ENCODE measurements around the gene BIRC3. TPM values are rescaled to one million over a fixed set of nuclear protein-coding genes. Genes with fewer than 3 reads are reported as not detected.
"Not testable (repeated sequence)": the region's sequence is repeated elsewhere in the genome, so short reads cannot be mapped to it uniquely, and the experiment has no call there.

BIRC3 gene
- total RNA-seq, 1 donor from 2014 or later = 10.6 TPM

- DNase-seq (ENCODE audit: missing footprints) (no peak), ATAC-seq (no peak)
- intact Hi-C loops (cut with DNase I) = loop anchor here (10.0 kb wide), 1 partner anchor 373 kb away; no protein-coding TSS in a partner anchor
Observed at GRCh38 chr11:102291831-102292230, 25.5 kb upstream of the BIRC3 start.

- intact Hi-C loops (cut with DNase I) = loop anchor here (10.0 kb wide), 1 partner anchor 372 kb away; no protein-coding TSS in a partner anchor
- ATAC-seq (no peak), DNase-seq (ENCODE audit: missing footprints) (no peak)
Observed at GRCh38 chr11:102292933-102293332, 24.4 kb upstream of the BIRC3 start.

- intact Hi-C loops (cut with DNase I) = loop anchor here (10.0 kb wide), 1 partner anchor 371 kb away; no protein-coding TSS in a partner anchor
- no peak for ATAC-seq
- DNase-seq (ENCODE audit: missing footprints) = no peak
Observed at GRCh38 chr11:102293873-102294601, 23.2 kb upstream of the BIRC3 start.

- intact Hi-C loops (cut with DNase I) = loop anchor here (10.0 kb wide), 1 partner anchor 370 kb away; no protein-coding TSS in a partner anchor
- no peak for ATAC-seq
- DNase-seq (ENCODE audit: missing footprints) = no peak
Observed at GRCh38 chr11:102295045-102295444, 22.2 kb upstream of the BIRC3 start.

GRCh38 chr11:102296757-102297156 is 20.5 kb upstream of the BIRC3 start:
- not testable (repeated sequence) for DNase-seq (ENCODE audit: missing footprints); ATAC-seq

GRCh38 chr11:102300837-102301236 is 16.4 kb upstream of the BIRC3 start:
- ATAC-seq; DNase-seq (ENCODE audit: missing footprints); intact Hi-C loops (cut with DNase I): not testable (repeated sequence)

More at GRCh38 chr11:102296757-102297156, 20.5 kb upstream of the BIRC3 start:
- intact Hi-C loops (cut with DNase I) = loop anchor here (10.0 kb wide), 1 partner anchor 368 kb away; no protein-coding TSS in a partner anchor

- ATAC-seq = no peak
- no peak for DNase-seq (ENCODE audit: missing footprints)
- intact Hi-C loops (cut with DNase I) = no loop called here
Observed at GRCh38 chr11:102302241-102302640, 15.0 kb upstream of the BIRC3 start.

- intact Hi-C loops (cut with DNase I) = no loop called here
- no peak for ATAC-seq
- no peak for DNase-seq (ENCODE audit: missing footprints)
Observed at GRCh38 chr11:102304686-102305085, 12.6 kb upstream of the BIRC3 start.

GRCh38 chr11:102305352-102306047 is 11.8 kb upstream of the BIRC3 start:
- DNase-seq (ENCODE audit: missing footprints) (no peak), ATAC-seq (no peak)
- intact Hi-C loops (cut with DNase I) = no loop called here

- DNase-seq (ENCODE audit: missing footprints) (no peak), ATAC-seq (no peak)
- intact Hi-C loops (cut with DNase I) = no loop called here
Observed at GRCh38 chr11:102306048-102306597, 11.2 kb upstream of the BIRC3 start.

- no peak for ATAC-seq
- intact Hi-C loops (cut with DNase I) = no loop called here
- no peak for DNase-seq (ENCODE audit: missing footprints)
Observed at GRCh38 chr11:102306817-102307726, 10.2 kb upstream of the BIRC3 start.

GRCh38 chr11:102307727-102308038 is 9.6 kb upstream of the BIRC3 start:
- intact Hi-C loops (cut with DNase I) = no loop called here

GRCh38 chr11:102309621-102310541 is 7.4 kb upstream of the BIRC3 start:
- intact Hi-C loops (cut with DNase I) = no loop called here
- no peak for ATAC-seq

More at GRCh38 chr11:102307727-102308038, 9.6 kb upstream of the BIRC3 start:
- DNase-seq (ENCODE audit: missing footprints) (no peak), ATAC-seq (no peak)

GRCh38 chr11:102312667-102313066 is 4.6 kb upstream of the BIRC3 start:
- no peak for ATAC-seq
- DNase-seq (ENCODE audit: missing footprints) = no peak
- intact Hi-C loops (cut with DNase I) = no loop called here

More at GRCh38 chr11:102309621-102310541, 7.4 kb upstream of the BIRC3 start:
- DNase-seq (ENCODE audit: missing footprints) = no peak

- intact Hi-C loops (cut with DNase I) = no loop called here
- no peak for ATAC-seq
- no peak for DNase-seq (ENCODE audit: missing footprints)
Observed at GRCh38 chr11:102313238-102313940, 3.9 kb upstream of the BIRC3 start.

- ATAC-seq = no peak
- intact Hi-C loops (cut with DNase I) = no loop called here
- no peak for DNase-seq (ENCODE audit: missing footprints)
Observed at GRCh38 chr11:102314784-102315183, 2.5 kb upstream of the BIRC3 start.

GRCh38 chr11:102316346-102316904 is 859 bp upstream of the BIRC3 start:
- DNase-seq (ENCODE audit: missing footprints) (no peak), ATAC-seq (no peak)
- intact Hi-C loops (cut with DNase I) = no loop called here
